WTC11 (cell line): ENCODE measurements around the gene WWOX. TPM values are rescaled to one million over a fixed set of nuclear protein-coding genes. Genes with fewer than 3 reads are reported as not detected.

Source experiments
- ATAC-seq: fragments of 200-7000 bp; cut with Tn5 transposase; 2 replicates; pipeline ENCODE4 v1.10.0; 2021; ENCODE audit warnings: mild to moderate bottlenecking, moderate library complexity
- CTCF ChIA-PET: fragments of 300-600 bp; sonication (Branson Sonifier 250); formaldehyde crosslinking; loops from one replicate; lab custom pipeline; 2021; ENCODE audit warnings: antibody characterized with exemption; lab: Charles Lee
- POLR2A ChIA-PET: fragments of 350-600 bp; sonication (Branson Sonifier 250); formaldehyde crosslinking; loops from one replicate; lab custom pipeline; 2021; ENCODE audit warnings: antibody characterized with exemption; lab: Charles Lee
- DNase-seq: peaks from one replicate; pipeline ENCODE4 v3.0.0; 2021; ENCODE audit warnings: low spot score
- H3K27ac Mint-ChIP-seq: 2 replicates; pipeline ENCODE4 v1.8.0; 2021; ENCODE audit warnings: mixed read lengths
- H3K27me3 Mint-ChIP-seq: 2 replicates; pipeline ENCODE4 v1.8.0; 2021; ENCODE audit warnings: low read depth, mild to moderate bottlenecking, moderate library complexity, mixed read lengths
- H3K36me3 Mint-ChIP-seq: 2 replicates; pipeline ENCODE4 v1.8.0; 2021; ENCODE audit warnings: mixed read lengths
- H3K4me1 Mint-ChIP-seq: 2 replicates; pipeline ENCODE4 v1.8.0; 2022; ENCODE audit warnings: mixed read lengths
- H3K4me3 Mint-ChIP-seq: 2 replicates; pipeline ENCODE4 v1.8.0; 2021; ENCODE audit warnings: mild to moderate bottlenecking, moderate library complexity, mixed read lengths
- H3K9me3 Mint-ChIP-seq: 2 replicates; pipeline ENCODE4 v1.8.0; 2021; ENCODE audit warnings: mixed read lengths
- CBFB ChIP-seq: sonication (generic); formaldehyde crosslinking; IDR thresholded peaks from 2 replicates; pipeline ENCODE4 v1.8.1; 2022; ENCODE audit warnings: mild to moderate bottlenecking, low read depth, missing genetic modification reagents
- EMX1 ChIP-seq: fragments of 250-450 bp; sonication (Bioruptor Pico); IDR thresholded peaks from 2 replicates; pipeline ENCODE4 v1.8.0; 2021; ENCODE audit warnings: mild to moderate bottlenecking
- ESRRA ChIP-seq: sonication (generic); formaldehyde crosslinking; IDR thresholded peaks from 2 replicates; pipeline ENCODE4 v1.8.1; 2022; ENCODE audit warnings: mild to moderate bottlenecking, missing genetic modification reagents, borderline replicate concordance
- JAZF1 ChIP-seq: fragments of 250-450 bp; sonication (Bioruptor Pico); IDR thresholded peaks from 2 replicates; pipeline ENCODE4 v1.9.0; 2021; ENCODE audit warnings: moderate library complexity, mild to moderate bottlenecking, inconsistent platforms
- NFATC4 ChIP-seq: fragments of 250-450 bp; sonication (Bioruptor Pico); IDR thresholded peaks from 2 replicates; pipeline ENCODE4 v1.9.0; 2021; ENCODE audit warnings: mild to moderate bottlenecking
- NFE2L1 ChIP-seq: sonication (generic); formaldehyde crosslinking; IDR thresholded peaks from 2 replicates; pipeline ENCODE4 v1.8.1; 2023; ENCODE audit warnings: missing genetic modification reagents
- OVOL2 ChIP-seq: fragments of 250-450 bp; sonication (Bioruptor Pico); IDR thresholded peaks from 2 replicates; pipeline ENCODE4 v1.9.0; 2021; ENCODE audit warnings: mild to moderate bottlenecking, borderline replicate concordance
- RELA ChIP-seq: sonication (generic); formaldehyde crosslinking; IDR thresholded peaks from 2 replicates; pipeline ENCODE4 v1.8.1; 2022; ENCODE audit warnings: missing genetic modification reagents, mild to moderate bottlenecking, borderline replicate concordance
- TEAD1 ChIP-seq: sonication (generic); formaldehyde crosslinking; IDR thresholded peaks from 2 replicates; pipeline ENCODE4 v1.8.0; 2022; ENCODE audit warnings: mild to moderate bottlenecking, missing genetic modification reagents
- ZNF263 ChIP-seq: sonication (generic); formaldehyde crosslinking; IDR thresholded peaks from 2 replicates; pipeline ENCODE4 v1.8.1; 2022; ENCODE audit warnings: low read depth, mild to moderate bottlenecking, moderate library complexity, missing genetic modification reagents
- ZNF317 ChIP-seq: sonication (generic); formaldehyde crosslinking; IDR thresholded peaks from 2 replicates; pipeline ENCODE4 v1.8.1; 2023; ENCODE audit warnings: low read depth, mild to moderate bottlenecking, moderate library complexity, missing genetic modification reagents, borderline replicate concordance
- total RNA-seq: library from RNA; stranded (reverse); gene quantifications from 3 replicates; pipeline ENCODE4 v1.2.3, GENCODE V29; 2021
- TF ChIP-seq, protein P1 (sequence below): sonication (generic); formaldehyde crosslinking; IDR thresholded peaks from 2 replicates; pipeline ENCODE4 v1.8.1; 2023; ENCODE audit warnings: mild to moderate bottlenecking, missing genetic modification reagents, borderline replicate concordance
- TF ChIP-seq, protein P2 (sequence below): sonication (generic); formaldehyde crosslinking; IDR thresholded peaks from 2 replicates; pipeline ENCODE4 v1.8.0; 2023; ENCODE audit warnings: missing genetic modification reagents, mild to moderate bottlenecking, borderline replicate concordance
- TF ChIP-seq, protein P3 (sequence below): sonication (generic); formaldehyde crosslinking; IDR thresholded peaks from 2 replicates; pipeline ENCODE4 v1.8.0; 2023; ENCODE audit warnings: mild to moderate bottlenecking, missing genetic modification reagents
- TF ChIP-seq, protein P4 (sequence below): sonication (generic); formaldehyde crosslinking; IDR thresholded peaks from 2 replicates; pipeline ENCODE4 v1.8.1; 2022; ENCODE audit warnings: mild to moderate bottlenecking, moderate library complexity, missing genetic modification reagents
- TF ChIP-seq, protein P5 (sequence below): fragments of 250-450 bp; sonication (Bioruptor Pico); IDR thresholded peaks from 2 replicates; pipeline ENCODE4 v1.8.0; 2021; ENCODE audit warnings: mild to moderate bottlenecking
- TF ChIP-seq, protein P6 (sequence below): fragments of 250-450 bp; sonication (Bioruptor Pico); IDR thresholded peaks from 2 replicates; pipeline ENCODE4 v2.1.2; 2022; ENCODE audit warnings: mild to moderate bottlenecking, moderate library complexity
- TF ChIP-seq, protein P7 (sequence below): sonication (generic); formaldehyde crosslinking; IDR thresholded peaks from 2 replicates; pipeline ENCODE4 v1.8.1; 2022; ENCODE audit warnings: mild to moderate bottlenecking, missing genetic modification reagents, moderate library complexity, borderline replicate concordance

Gene WWOX
- total RNA-seq, 1 experiment from 2014 or later = 15.7 TPM

DNA sequence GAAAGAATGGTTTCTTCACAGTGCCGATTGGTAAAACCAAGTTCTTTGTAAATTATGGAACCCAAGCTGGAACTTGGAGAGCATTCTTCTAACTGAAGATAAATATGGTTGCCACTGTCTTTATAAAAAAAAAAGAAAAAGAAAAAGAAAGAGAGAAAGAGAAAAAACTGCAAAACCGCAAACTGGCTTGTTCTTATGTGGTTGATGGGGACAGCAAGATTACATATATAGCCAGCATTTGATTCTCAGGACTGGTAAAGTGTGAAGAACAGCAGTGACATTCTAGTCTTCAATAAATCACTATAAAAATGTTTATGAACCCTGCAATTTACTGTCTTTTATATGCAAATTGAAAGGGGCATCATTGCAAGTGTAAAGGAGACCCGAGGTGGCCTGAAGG lies 896.0 kb downstream of the WWOX start:
- CTCF ChIA-PET = interaction anchor here (0.6 to 0.7 kb wide), 2 partner anchors 52 to 747 kb away, joined by 3 read pairs; no protein-coding TSS in a partner anchor
- Mint-ChIP-seq H3K27me3 (peaks cover 8% of the 10 kb centered on the region), H3K9me3 (peaks cover 9% of the 10 kb centered on the region; the same call in 1 of the 2 replicates), H3K27ac (no peak overlapping the region), H3K36me3 (no peaks in the 10 kb centered on the region), H3K4me3 (no peak overlapping the region), H3K4me1 (peaks cover 49% of the 10 kb centered on the region)
- ATAC-seq (no peak), DNase-seq (no peak)
- POLR2A ChIA-PET = interaction anchor here (0.7 kb wide), 1 partner anchor 50 kb away, joined by 4 read pairs; no protein-coding TSS in a partner anchor
- no peak for TF ChIP-seq ZNF263
- TF ChIP-seq OVOL2 (CRISPR knock-in tag) = no peak
- TF ChIP-seq, protein P1, sequence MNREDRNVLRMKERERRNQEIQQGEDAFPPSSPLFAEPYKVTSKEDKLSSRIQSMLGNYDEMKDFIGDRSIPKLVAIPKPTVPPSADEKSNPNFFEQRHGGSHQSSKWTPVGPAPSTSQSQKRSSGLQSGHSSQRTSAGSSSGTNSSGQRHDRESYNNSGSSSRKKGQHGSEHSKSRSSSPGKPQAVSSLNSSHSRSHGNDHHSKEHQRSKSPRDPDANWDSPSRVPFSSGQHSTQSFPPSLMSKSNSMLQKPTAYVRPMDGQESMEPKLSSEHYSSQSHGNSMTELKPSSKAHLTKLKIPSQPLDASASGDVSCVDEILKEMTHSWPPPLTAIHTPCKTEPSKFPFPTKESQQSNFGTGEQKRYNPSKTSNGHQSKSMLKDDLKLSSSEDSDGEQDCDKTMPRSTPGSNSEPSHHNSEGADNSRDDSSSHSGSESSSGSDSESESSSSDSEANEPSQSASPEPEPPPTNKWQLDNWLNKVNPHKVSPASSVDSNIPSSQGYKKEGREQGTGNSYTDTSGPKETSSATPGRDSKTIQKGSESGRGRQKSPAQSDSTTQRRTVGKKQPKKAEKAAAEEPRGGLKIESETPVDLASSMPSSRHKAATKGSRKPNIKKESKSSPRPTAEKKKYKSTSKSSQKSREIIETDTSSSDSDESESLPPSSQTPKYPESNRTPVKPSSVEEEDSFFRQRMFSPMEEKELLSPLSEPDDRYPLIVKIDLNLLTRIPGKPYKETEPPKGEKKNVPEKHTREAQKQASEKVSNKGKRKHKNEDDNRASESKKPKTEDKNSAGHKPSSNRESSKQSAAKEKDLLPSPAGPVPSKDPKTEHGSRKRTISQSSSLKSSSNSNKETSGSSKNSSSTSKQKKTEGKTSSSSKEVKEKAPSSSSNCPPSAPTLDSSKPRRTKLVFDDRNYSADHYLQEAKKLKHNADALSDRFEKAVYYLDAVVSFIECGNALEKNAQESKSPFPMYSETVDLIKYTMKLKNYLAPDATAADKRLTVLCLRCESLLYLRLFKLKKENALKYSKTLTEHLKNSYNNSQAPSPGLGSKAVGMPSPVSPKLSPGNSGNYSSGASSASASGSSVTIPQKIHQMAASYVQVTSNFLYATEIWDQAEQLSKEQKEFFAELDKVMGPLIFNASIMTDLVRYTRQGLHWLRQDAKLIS (CRISPR knock-in tag) = no peak
- TF ChIP-seq, protein P2, sequence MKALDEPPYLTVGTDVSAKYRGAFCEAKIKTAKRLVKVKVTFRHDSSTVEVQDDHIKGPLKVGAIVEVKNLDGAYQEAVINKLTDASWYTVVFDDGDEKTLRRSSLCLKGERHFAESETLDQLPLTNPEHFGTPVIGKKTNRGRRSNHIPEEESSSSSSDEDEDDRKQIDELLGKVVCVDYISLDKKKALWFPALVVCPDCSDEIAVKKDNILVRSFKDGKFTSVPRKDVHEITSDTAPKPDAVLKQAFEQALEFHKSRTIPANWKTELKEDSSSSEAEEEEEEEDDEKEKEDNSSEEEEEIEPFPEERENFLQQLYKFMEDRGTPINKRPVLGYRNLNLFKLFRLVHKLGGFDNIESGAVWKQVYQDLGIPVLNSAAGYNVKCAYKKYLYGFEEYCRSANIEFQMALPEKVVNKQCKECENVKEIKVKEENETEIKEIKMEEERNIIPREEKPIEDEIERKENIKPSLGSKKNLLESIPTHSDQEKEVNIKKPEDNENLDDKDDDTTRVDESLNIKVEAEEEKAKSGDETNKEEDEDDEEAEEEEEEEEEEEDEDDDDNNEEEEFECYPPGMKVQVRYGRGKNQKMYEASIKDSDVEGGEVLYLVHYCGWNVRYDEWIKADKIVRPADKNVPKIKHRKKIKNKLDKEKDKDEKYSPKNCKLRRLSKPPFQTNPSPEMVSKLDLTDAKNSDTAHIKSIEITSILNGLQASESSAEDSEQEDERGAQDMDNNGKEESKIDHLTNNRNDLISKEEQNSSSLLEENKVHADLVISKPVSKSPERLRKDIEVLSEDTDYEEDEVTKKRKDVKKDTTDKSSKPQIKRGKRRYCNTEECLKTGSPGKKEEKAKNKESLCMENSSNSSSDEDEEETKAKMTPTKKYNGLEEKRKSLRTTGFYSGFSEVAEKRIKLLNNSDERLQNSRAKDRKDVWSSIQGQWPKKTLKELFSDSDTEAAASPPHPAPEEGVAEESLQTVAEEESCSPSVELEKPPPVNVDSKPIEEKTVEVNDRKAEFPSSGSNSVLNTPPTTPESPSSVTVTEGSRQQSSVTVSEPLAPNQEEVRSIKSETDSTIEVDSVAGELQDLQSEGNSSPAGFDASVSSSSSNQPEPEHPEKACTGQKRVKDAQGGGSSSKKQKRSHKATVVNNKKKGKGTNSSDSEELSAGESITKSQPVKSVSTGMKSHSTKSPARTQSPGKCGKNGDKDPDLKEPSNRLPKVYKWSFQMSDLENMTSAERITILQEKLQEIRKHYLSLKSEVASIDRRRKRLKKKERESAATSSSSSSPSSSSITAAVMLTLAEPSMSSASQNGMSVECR (CRISPR knock-in tag) = no peak
- no peak for TF ChIP-seq EMX1 (CRISPR knock-in tag)
- no peak for TF ChIP-seq JAZF1 (CRISPR knock-in tag)
- TF ChIP-seq TEAD1 = no peak
- no peak for TF ChIP-seq NFE2L1 (CRISPR knock-in tag)
- TF ChIP-seq ZNF317 (CRISPR knock-in tag) = no peak
- no peak for TF ChIP-seq ESRRA
- TF ChIP-seq NFATC4 = no peak
- TF ChIP-seq, protein P3, sequence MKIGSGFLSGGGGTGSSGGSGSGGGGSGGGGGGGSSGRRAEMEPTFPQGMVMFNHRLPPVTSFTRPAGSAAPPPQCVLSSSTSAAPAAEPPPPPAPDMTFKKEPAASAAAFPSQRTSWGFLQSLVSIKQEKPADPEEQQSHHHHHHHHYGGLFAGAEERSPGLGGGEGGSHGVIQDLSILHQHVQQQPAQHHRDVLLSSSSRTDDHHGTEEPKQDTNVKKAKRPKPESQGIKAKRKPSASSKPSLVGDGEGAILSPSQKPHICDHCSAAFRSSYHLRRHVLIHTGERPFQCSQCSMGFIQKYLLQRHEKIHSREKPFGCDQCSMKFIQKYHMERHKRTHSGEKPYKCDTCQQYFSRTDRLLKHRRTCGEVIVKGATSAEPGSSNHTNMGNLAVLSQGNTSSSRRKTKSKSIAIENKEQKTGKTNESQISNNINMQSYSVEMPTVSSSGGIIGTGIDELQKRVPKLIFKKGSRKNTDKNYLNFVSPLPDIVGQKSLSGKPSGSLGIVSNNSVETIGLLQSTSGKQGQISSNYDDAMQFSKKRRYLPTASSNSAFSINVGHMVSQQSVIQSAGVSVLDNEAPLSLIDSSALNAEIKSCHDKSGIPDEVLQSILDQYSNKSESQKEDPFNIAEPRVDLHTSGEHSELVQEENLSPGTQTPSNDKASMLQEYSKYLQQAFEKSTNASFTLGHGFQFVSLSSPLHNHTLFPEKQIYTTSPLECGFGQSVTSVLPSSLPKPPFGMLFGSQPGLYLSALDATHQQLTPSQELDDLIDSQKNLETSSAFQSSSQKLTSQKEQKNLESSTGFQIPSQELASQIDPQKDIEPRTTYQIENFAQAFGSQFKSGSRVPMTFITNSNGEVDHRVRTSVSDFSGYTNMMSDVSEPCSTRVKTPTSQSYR (CRISPR knock-in tag) = no peak
- TF ChIP-seq, protein P4, sequence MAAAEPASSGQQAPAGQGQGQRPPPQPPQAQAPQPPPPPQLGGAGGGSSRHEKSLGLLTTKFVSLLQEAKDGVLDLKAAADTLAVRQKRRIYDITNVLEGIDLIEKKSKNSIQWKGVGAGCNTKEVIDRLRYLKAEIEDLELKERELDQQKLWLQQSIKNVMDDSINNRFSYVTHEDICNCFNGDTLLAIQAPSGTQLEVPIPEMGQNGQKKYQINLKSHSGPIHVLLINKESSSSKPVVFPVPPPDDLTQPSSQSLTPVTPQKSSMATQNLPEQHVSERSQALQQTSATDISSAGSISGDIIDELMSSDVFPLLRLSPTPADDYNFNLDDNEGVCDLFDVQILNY = no peak
- TF ChIP-seq, protein P5, sequence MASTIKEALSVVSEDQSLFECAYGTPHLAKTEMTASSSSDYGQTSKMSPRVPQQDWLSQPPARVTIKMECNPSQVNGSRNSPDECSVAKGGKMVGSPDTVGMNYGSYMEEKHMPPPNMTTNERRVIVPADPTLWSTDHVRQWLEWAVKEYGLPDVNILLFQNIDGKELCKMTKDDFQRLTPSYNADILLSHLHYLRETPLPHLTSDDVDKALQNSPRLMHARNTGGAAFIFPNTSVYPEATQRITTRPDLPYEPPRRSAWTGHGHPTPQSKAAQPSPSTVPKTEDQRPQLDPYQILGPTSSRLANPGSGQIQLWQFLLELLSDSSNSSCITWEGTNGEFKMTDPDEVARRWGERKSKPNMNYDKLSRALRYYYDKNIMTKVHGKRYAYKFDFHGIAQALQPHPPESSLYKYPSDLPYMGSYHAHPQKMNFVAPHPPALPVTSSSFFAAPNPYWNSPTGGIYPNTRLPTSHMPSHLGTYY (CRISPR knock-in tag) = no peak
- TF ChIP-seq CBFB (CRISPR knock-in tag) = no peak
- TF ChIP-seq, protein P6, sequence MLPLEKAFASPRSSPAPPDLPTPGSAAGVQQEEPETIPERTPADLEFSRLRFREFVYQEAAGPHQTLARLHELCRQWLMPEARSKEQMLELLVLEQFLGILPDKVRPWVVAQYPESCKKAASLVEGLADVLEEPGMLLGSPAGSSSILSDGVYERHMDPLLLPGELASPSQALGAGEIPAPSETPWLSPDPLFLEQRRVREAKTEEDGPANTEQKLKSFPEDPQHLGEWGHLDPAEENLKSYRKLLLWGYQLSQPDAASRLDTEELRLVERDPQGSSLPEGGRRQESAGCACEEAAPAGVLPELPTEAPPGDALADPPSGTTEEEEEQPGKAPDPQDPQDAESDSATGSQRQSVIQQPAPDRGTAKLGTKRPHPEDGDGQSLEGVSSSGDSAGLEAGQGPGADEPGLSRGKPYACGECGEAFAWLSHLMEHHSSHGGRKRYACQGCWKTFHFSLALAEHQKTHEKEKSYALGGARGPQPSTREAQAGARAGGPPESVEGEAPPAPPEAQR (CRISPR knock-in tag) = no peak
- TF ChIP-seq, protein P7, sequence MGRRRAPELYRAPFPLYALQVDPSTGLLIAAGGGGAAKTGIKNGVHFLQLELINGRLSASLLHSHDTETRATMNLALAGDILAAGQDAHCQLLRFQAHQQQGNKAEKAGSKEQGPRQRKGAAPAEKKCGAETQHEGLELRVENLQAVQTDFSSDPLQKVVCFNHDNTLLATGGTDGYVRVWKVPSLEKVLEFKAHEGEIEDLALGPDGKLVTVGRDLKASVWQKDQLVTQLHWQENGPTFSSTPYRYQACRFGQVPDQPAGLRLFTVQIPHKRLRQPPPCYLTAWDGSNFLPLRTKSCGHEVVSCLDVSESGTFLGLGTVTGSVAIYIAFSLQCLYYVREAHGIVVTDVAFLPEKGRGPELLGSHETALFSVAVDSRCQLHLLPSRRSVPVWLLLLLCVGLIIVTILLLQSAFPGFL = no peak
- TF ChIP-seq RELA (CRISPR knock-in tag) = no peak
